ENCODE measurements around the gene CACNA1I. TPM values are rescaled to one million over a fixed set of nuclear protein-coding genes. Genes with fewer than 3 reads are reported as not detected.

Gene CACNA1I
- total RNA-seq, 2 donors from 2014 or later = 20.3 to 27.9 TPM

- Mint-ChIP-seq H3K36me3 (ENCODE audit: low read depth) (peaks cover 7% of the 10 kb centered on the region), H3K27me3 (no peaks in the 10 kb centered on the region), H3K4me3 (peak overlapping the region; percentile 86), H3K27ac (peak overlapping the region; percentile 37), H3K4me1 (peaks cover 42% of the 10 kb centered on the region)
- DNase-seq = no peak
- H3K9me3 ChIP-seq (ENCODE audit: control insufficient read depth, low read length, poor library complexity, severe bottlenecking) = no peaks in the 10 kb centered on the region
- ATAC-seq = no peak
Measured at GRCh38 chr22:39662686-39663052, 92.1 kb downstream of the CACNA1I start.

GRCh38 chr22:39663751-39664150 lies 93.2 kb downstream of the CACNA1I start:
- no peak overlapping the region for H3K4me3 Mint-ChIP-seq
- H3K27me3 Mint-ChIP-seq = no peaks in the 10 kb centered on the region
- peaks cover 32% of the 10 kb centered on the region for H3K4me1 Mint-ChIP-seq
- DNase-seq (no peak), ATAC-seq (no peak)
- no peaks in the 10 kb centered on the region for H3K9me3 ChIP-seq (ENCODE audit: control insufficient read depth, low read length, poor library complexity, severe bottlenecking)
- H3K27ac Mint-ChIP-seq = peak overlapping the region; percentile 37
- peaks cover 11% of the 10 kb centered on the region for H3K36me3 Mint-ChIP-seq (ENCODE audit: low read depth)

- H3K4me3 Mint-ChIP-seq = no peak overlapping the region
Measured at GRCh38 chr22:39664485-39665200, 94.1 kb downstream of the CACNA1I start.

GRCh38 chr22:39665229-39665628 lies 94.7 kb downstream of the CACNA1I start:
- no peak for ATAC-seq
- no peak overlapping the region for H3K4me3 Mint-ChIP-seq
- H3K27me3 Mint-ChIP-seq = no peaks in the 10 kb centered on the region
- no peak for DNase-seq
- H3K27ac Mint-ChIP-seq = no peak overlapping the region
- peaks cover 21% of the 10 kb centered on the region for H3K4me1 Mint-ChIP-seq
- peaks cover 18% of the 10 kb centered on the region for H3K36me3 Mint-ChIP-seq (ENCODE audit: low read depth)
- no peaks in the 10 kb centered on the region for H3K9me3 ChIP-seq (ENCODE audit: control insufficient read depth, low read length, poor library complexity, severe bottlenecking)

More at GRCh38 chr22:39664485-39665200, 94.1 kb downstream of the CACNA1I start:
- Mint-ChIP-seq H3K27me3 (no peaks in the 10 kb centered on the region), H3K27ac (no peak overlapping the region), H3K4me1 (peaks cover 25% of the 10 kb centered on the region), H3K36me3 (ENCODE audit: low read depth) (peaks cover 13% of the 10 kb centered on the region)
- H3K9me3 ChIP-seq (ENCODE audit: control insufficient read depth, low read length, poor library complexity, severe bottlenecking) = no peaks in the 10 kb centered on the region
- DNase-seq (peak in 2 of 3 donors; percentile 25 to 43), ATAC-seq (no peak)

- no peak for ATAC-seq
- peaks cover 18% of the 10 kb centered on the region for H3K4me1 Mint-ChIP-seq
- no peak overlapping the region for H3K27ac Mint-ChIP-seq
Measured at GRCh38 chr22:39665661-39666431, 95.3 kb downstream of the CACNA1I start.

GRCh38 chr22:39666495-39666894 lies 95.9 kb downstream of the CACNA1I start:
- H3K27ac Mint-ChIP-seq = no peak overlapping the region

More at GRCh38 chr22:39665661-39666431, 95.3 kb downstream of the CACNA1I start:
- peak overlapping the region; percentile 52 for H3K4me3 Mint-ChIP-seq
- no peak for DNase-seq
- no peaks in the 10 kb centered on the region for H3K27me3 Mint-ChIP-seq
- H3K9me3 ChIP-seq (ENCODE audit: control insufficient read depth, low read length, poor library complexity, severe bottlenecking) = no peaks in the 10 kb centered on the region
- H3K36me3 Mint-ChIP-seq (ENCODE audit: low read depth) = peaks cover 21% of the 10 kb centered on the region

GRCh38 chr22:39666926-39667325 lies 96.4 kb downstream of the CACNA1I start:
- ATAC-seq = no peak
- peaks cover 13% of the 10 kb centered on the region for H3K4me1 Mint-ChIP-seq
- H3K36me3 Mint-ChIP-seq (ENCODE audit: low read depth) = peaks cover 24% of the 10 kb centered on the region
- no peak for DNase-seq
- no peak overlapping the region for H3K4me3 Mint-ChIP-seq
- no peaks in the 10 kb centered on the region for H3K27me3 Mint-ChIP-seq
- H3K27ac Mint-ChIP-seq = no peak overlapping the region
- no peaks in the 10 kb centered on the region for H3K9me3 ChIP-seq (ENCODE audit: control insufficient read depth, low read length, poor library complexity, severe bottlenecking)

More at GRCh38 chr22:39666495-39666894, 95.9 kb downstream of the CACNA1I start:
- Mint-ChIP-seq H3K4me1 (peaks cover 13% of the 10 kb centered on the region), H3K4me3 (no peak overlapping the region), H3K27me3 (no peaks in the 10 kb centered on the region), H3K36me3 (ENCODE audit: low read depth) (peaks cover 22% of the 10 kb centered on the region)
- no peaks in the 10 kb centered on the region for H3K9me3 ChIP-seq (ENCODE audit: control insufficient read depth, low read length, poor library complexity, severe bottlenecking)
- ATAC-seq = no peak
- no peak for DNase-seq

GRCh38 chr22:39669432-39669831 lies 98.9 kb downstream of the CACNA1I start:
- no peaks in the 10 kb centered on the region for H3K9me3 ChIP-seq (ENCODE audit: control insufficient read depth, low read length, poor library complexity, severe bottlenecking)
- DNase-seq (no peak), ATAC-seq (no peak)
- Mint-ChIP-seq H3K27ac (no peak overlapping the region), H3K27me3 (no peaks in the 10 kb centered on the region), H3K4me1 (peaks cover 4% of the 10 kb centered on the region), H3K36me3 (ENCODE audit: low read depth) (peaks cover 26% of the 10 kb centered on the region), H3K4me3 (no peak overlapping the region)

- H3K4me1 Mint-ChIP-seq = peaks cover 12% of the 10 kb centered on the region
- no peak overlapping the region for H3K4me3 Mint-ChIP-seq
- H3K27me3 Mint-ChIP-seq = no peaks in the 10 kb centered on the region
- DNase-seq (no peak), ATAC-seq (no peak)
- H3K36me3 Mint-ChIP-seq (ENCODE audit: low read depth) = peaks cover 25% of the 10 kb centered on the region
- no peaks in the 10 kb centered on the region for H3K9me3 ChIP-seq (ENCODE audit: control insufficient read depth, low read length, poor library complexity, severe bottlenecking)
- no peak overlapping the region for H3K27ac Mint-ChIP-seq
Measured at GRCh38 chr22:39671936-39672335, 101.4 kb downstream of the CACNA1I start.

- DNase-seq = no peak
- peak overlapping the region; percentile 86 for H3K27ac Mint-ChIP-seq
- no peaks in the 10 kb centered on the region for H3K27me3 Mint-ChIP-seq
- no peaks in the 10 kb centered on the region for H3K9me3 ChIP-seq (ENCODE audit: control insufficient read depth, low read length, poor library complexity, severe bottlenecking)
- peaks cover 12% of the 10 kb centered on the region for H3K4me1 Mint-ChIP-seq
- peaks cover 20% of the 10 kb centered on the region for H3K36me3 Mint-ChIP-seq (ENCODE audit: low read depth)
- no peak overlapping the region for H3K4me3 Mint-ChIP-seq
- no peak for ATAC-seq
Measured at GRCh38 chr22:39674536-39674935, 104.0 kb downstream of the CACNA1I start.

GRCh38 chr22:39675947-39676346 lies 105.4 kb downstream of the CACNA1I start:
- ATAC-seq (no peak), DNase-seq (no peak)
- H3K4me1 Mint-ChIP-seq = peaks cover 12% of the 10 kb centered on the region

GRCh38 chr22:39677967-39678366 lies 107.4 kb downstream of the CACNA1I start:
- peaks cover 12% of the 10 kb centered on the region for H3K4me1 Mint-ChIP-seq
- ATAC-seq (no peak), DNase-seq (no peak)
- no peaks in the 10 kb centered on the region for H3K27me3 Mint-ChIP-seq
- no peak overlapping the region for H3K27ac Mint-ChIP-seq
- H3K9me3 ChIP-seq (ENCODE audit: control insufficient read depth, low read length, poor library complexity, severe bottlenecking) = no peaks in the 10 kb centered on the region
- H3K4me3 Mint-ChIP-seq = no peak overlapping the region
- H3K36me3 Mint-ChIP-seq (ENCODE audit: low read depth) = peaks cover 9% of the 10 kb centered on the region

More at GRCh38 chr22:39675947-39676346, 105.4 kb downstream of the CACNA1I start:
- Mint-ChIP-seq H3K36me3 (ENCODE audit: low read depth) (peaks cover 10% of the 10 kb centered on the region), H3K27ac (peak overlapping the region; percentile 86), H3K4me3 (no peak overlapping the region), H3K27me3 (no peaks in the 10 kb centered on the region)
- H3K9me3 ChIP-seq (ENCODE audit: control insufficient read depth, low read length, poor library complexity, severe bottlenecking) = no peaks in the 10 kb centered on the region

- no peak for DNase-seq
- H3K9me3 ChIP-seq (ENCODE audit: control insufficient read depth, low read length, poor library complexity, severe bottlenecking) = no peaks in the 10 kb centered on the region
- H3K4me1 Mint-ChIP-seq = peaks cover 12% of the 10 kb centered on the region
Measured at GRCh38 chr22:39678862-39679490, 108.4 kb downstream of the CACNA1I start.

More at GRCh38 chr22:39678862-39679490, 108.4 kb downstream of the CACNA1I start:
- no peak overlapping the region for H3K27ac Mint-ChIP-seq
- peaks cover 7% of the 10 kb centered on the region for H3K36me3 Mint-ChIP-seq (ENCODE audit: low read depth)
- no peak overlapping the region for H3K4me3 Mint-ChIP-seq
- no peak for ATAC-seq
- H3K27me3 Mint-ChIP-seq = no peaks in the 10 kb centered on the region
